Endometrial microvascular endothelial cells (primary cell): Measurements from ENCODE around the gene GTSF1L. TPM values are rescaled to one million over a fixed set of nuclear protein-coding genes. Genes with fewer than 3 reads are reported as not detected.

Experiments
- in situ Hi-C: cut with HindIII; loops from 2 replicates; pipeline ENCODE4 v1.10.0; 2017; ENCODE audit warnings: low sequenced_read_pairs, low pct_unique_long_range_greater_than_20kb; ENCODE audit errors: inconsistent ontology term
- total RNA-seq: library from RNA; depleted of rRNA; stranded (reverse); fragments of >200 nt; gene quantifications from one replicate; pipeline ENCODE4 v1.2.3, GENCODE V29; 2015; ENCODE audit errors: inconsistent ontology term

GTSF1L gene
- total RNA-seq, 1 donor from 2014 or later = 0.84 TPM

GRCh38 chr20:43749734-43750294 is 23.0 kb upstream of the GTSF1L start:
- in situ Hi-C loops = no loop called here

GRCh38 chr20:43748274-43748673 is 21.5 kb upstream of the GTSF1L start:
- in situ Hi-C loops = no loop called here

GRCh38 chr20:43746344-43747137 is 19.7 kb upstream of the GTSF1L start:
- in situ Hi-C loops = no loop called here

GRCh38 chr20:43744966-43745730 is 18.3 kb upstream of the GTSF1L start:
- in situ Hi-C loops = no loop called here

GRCh38 chr20:43744151-43744611 is 17.4 kb upstream of the GTSF1L start:
- in situ Hi-C loops = no loop called here

GRCh38 chr20:43740642-43741041 is 13.8 kb upstream of the GTSF1L start:
- in situ Hi-C loops = no loop called here

GRCh38 chr20:43739148-43739749 is 12.4 kb upstream of the GTSF1L start:
- in situ Hi-C loops = no loop called here

DNA sequence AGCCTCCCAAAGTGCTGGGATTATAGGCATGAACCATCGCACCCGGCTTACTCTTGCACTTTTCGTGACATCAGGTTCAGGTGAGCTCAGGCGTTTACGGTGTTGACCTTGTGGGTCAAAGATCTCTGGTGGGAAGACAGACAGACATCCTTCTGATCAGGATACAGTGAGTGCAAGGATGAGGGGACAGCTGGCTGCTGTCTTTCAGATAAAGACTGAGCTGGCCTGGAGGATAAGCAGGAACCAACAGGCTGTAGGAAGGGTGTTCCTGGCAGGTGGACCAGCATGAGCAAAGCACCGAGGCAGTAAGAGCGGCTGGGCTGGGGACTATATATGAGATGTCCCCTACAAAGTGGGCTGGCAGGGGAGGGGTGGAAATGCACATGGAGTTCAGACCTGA is 11.1 kb upstream of the GTSF1L start:
- in situ Hi-C loops = no loop called here

GRCh38 chr20:43736588-43737158 is 9.9 kb upstream of the GTSF1L start:
- in situ Hi-C loops = no loop called here

- in situ Hi-C loops = no loop called here
Measured at GRCh38 chr20:43731927-43732326, 5.1 kb upstream of the GTSF1L start.

GRCh38 chr20:43731469-43731868 is 4.7 kb upstream of the GTSF1L start:
- in situ Hi-C loops = no loop called here

DNA sequence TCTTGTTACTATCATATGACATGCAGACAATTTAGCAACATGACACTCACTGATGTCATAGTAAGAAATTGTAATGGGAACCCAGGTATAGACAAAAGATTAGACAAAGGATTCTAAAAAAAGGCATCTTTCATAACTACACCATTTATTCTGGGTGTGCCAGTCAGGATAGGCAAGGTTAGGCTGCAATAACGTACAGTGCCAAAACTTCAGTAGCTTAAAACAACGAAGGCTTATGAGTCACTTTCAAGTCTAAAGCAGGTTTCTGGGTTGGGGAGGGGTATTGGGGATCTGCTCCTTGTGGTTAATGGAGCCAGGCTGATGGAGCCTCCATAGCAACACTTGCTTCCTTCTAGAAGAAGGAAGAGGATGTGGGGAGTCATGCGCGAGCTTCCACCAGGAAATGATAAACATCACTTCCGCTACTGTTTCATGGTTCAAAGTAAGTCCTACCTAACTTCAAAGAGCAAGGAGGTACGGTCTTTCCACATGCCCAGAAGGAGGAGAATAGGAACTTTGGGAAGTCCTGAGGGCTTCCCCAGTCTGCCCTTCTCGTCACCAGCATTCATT is 2.0 kb upstream of the GTSF1L start:
- in situ Hi-C loops = no loop called here

DNA sequence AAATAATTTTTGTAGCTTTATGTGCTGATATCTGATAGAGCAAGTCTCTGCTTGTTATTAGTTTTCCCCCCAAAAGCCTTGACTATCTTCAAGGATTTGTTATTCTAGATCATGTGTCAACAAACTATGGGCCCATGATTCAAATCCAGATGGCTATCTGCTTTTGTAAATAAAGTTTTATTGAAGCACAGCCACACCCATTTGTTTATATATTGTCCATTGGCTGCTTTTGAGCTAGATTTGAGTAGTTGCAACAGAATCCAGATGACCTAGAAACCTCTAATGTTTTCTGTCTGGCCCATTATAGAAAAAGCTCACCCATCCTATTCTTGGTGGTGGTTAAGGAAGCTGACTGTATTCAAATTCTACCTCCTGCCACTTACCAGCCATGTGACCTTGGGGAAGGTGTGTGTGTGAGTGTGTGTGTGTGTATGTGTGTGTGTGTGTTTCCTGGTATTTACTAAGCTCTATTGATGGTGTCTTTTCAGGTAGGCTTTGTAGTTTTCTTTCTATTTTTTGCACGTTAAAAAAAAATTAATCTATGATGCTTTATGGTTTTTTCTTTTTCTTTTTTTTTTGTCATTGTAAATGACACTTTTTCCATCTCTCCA is 1.3 kb upstream of the GTSF1L start:
- in situ Hi-C loops = no loop called here

DNA sequence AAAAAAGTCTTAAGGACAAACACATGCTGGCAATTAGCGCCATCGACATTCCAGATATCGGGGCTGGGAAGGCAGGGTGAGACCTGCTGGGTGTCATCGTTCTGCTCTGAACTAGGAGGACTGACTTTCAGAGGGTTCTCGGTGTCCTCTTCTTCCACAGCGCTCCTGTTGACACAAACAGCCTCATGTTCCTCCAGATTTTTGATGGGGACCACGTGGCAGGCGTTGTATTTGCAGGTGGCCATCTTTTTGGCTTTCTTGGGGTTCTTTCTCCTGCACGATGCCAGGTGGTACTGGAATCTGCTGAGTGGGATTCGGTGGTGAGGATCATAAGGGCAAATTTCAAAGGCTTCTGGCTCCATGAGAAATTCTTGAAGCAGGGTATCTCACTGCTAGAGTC is 469 bp downstream of the GTSF1L start:
- in situ Hi-C loops = no loop called here

DNA sequence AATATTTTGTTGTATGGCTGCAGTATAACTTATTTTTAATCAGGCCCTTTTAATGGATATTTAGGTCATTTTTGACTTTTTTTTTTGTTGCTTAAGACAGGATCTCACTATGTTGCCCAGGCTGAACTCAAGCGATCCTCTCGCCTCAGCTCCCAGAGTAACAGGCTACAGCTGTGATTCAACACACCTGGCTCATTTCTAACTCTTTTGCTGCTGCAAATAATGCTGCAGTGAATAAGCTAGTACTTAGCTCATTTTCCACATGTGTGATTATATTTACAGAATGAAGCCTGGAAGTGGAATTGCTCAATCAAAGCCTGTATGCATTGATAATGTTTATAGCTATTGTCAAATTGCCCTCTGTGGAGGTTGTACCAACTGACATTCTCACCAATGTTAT is 1.1 kb downstream of the GTSF1L start:
- in situ Hi-C loops = no loop called here

- in situ Hi-C loops = no loop called here
Measured at GRCh38 chr20:43724383-43724782, 2.4 kb downstream of the GTSF1L start.

DNA sequence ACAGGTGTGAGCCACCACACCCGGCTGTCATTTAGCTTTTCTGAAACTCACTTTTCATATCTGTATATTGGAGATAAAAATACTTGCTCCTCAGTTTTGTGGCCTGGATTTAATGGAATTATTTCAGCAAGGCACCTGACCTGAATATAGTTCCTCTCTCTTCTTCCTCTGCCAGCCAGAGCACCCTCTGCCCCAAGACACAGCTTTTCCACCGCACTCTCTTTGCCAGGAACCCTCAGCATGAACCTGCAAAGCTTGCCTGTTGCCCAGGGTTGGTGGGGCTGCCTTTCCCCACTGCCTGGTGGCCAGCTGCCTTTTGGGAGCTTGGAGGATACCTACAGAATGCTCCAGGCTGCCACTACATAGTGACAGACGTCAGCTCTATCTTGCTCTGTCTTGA is 3.1 kb downstream of the GTSF1L start:
- in situ Hi-C loops = no loop called here

GRCh38 chr20:43723186-43723585 is 3.6 kb downstream of the GTSF1L start:
- in situ Hi-C loops = no loop called here

- in situ Hi-C loops = no loop called here
Measured at GRCh38 chr20:43722153-43722505, 4.7 kb downstream of the GTSF1L start.
